GM21515 (cell line): ENCODE measurements around the gene OSBP2.

Experiments used
- ATAC-seq: cut with Tn5 transposase; IDR thresholded peaks from one replicate; pipeline ENCODE4 v1.9.1; 2021; ENCODE audit not compliant: unreplicated experiment

Gene OSBP2

DNA sequence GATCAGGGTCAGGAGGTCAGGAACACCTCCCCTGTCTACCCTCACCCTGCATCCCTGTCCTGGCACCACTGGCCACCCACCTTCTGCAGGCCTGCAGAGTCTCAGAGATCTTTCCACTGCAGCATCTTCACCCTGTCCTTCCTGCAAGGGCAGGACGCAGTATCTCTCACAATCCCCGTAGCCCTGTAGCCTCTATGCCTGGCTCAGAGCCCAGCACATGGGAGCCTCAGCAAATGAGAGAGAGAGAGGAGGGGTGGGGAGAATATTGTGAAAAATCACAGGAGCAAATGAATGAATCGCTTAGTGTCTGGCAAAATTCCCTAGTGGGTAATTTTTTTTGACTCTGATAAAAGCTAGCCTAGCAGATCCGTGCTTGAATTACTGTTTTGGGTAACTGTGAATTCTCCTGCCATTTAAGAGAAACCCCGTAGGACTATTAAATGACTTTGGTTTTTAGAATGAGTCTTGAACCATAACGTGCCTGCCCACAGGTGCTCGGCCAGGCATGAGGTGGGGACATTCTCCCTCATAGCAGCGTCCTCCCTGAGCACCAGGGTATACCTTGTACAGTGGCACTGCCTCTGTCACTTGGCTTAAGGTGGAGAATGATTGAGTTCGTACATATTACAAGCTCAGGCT, 182.4 kb downstream of the OSBP2 start:
- no peak for ATAC-seq

DNA sequence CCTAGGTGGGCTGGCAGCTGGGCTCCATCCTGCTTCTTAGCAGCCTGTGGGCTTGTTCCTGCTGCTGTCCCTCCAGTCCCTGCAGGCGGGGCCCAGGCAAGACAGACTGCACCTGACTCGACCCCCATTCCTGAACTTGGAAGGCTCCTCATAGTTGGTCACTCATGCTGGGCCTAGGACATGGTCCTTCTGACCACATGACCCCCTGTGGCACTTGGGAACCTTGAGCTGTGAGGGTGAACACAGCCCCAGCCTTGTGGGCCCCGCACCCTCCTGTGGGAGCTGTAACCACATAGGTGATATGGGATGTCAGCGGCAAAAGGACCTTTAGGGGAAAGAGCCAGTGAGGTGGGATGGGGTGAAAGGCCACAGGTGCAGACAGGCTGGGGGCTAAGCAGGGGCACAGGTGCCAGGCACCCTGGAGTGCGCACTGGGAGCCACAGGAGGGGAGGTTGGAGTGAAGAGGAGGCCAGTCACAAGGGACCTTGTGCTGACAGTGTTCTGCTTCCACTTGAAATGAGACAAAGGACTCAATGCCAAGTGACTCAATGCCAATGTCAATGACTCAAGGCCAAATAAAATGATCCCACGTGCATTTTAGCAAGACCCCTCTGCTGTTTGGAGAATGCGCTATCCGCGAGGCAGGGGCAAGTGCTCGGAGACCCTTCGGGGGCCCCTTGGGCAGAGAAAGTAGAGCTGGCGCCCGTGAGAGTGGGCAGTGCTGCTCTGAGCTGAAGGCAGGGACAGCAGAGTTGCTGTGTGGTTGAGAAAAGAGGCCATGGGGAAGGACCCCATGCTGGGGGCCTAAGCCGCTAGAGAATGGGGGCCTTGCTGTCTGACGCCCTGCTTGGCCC, 183.2 kb downstream of the OSBP2 start:
- no peak for ATAC-seq

DNA sequence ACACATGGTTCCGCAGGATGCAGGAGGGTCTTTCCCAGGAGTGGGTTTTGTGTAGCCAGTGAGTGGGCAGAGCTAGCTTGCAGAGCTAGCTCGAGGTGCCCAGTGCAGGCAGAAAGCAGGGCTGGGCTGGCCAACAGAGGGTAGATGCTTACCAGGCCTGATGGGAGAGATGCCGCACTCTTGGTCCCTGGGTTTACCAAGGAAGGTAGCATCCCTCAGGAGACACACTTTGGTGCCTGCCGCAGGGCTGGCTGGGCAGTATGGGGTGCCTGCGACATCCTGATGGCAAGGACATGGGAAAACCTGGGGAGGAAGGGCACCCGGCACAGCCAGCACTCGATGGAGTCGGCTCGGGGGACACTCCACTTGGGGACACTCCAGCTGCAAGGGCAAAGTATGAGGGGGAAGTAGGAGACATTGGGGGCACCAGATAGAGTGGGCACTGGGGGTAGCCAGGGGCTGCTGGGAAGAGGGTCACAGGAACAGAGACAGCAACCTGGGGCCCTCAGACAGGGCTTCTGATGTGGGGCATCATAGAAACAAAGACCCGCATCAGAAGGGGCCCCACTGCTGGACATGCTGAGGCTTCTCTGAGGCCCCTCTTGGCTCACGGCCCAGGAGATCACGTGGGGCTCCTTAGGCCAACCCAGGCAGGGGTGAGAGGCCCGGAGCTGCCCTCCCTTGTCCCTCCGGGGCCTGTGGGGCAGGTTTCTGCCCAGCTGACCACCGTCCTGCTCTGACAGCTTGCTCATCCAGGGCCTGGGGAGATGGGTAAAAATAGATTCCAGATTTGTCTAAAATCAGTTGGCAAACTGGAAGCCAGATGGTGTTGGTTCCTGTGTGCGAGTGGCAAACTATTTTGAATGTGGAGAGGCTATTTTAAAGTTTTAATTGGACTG, 184.1 kb downstream of the OSBP2 start:
- no peak for ATAC-seq

DNA sequence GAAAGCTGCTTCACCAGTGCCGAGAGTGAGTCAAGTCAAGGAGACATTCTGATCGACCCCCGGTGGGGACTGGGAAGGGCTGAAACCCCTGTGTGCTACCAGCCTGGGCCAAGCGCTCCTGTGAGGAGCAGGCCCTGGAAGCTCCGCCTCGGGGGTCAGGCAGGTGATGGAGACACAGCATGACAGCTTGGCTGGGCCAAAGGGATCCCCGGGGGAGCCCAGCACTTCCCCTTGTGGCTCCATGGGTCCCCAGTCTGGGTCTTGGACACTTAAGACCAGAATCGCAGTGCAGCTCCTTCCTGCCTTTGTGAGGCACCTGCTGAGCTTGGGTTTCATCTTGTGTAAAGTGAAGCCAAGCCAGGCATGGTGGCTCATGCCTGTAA, 184.7 kb downstream of the OSBP2 start:
- no peak for ATAC-seq

DNA sequence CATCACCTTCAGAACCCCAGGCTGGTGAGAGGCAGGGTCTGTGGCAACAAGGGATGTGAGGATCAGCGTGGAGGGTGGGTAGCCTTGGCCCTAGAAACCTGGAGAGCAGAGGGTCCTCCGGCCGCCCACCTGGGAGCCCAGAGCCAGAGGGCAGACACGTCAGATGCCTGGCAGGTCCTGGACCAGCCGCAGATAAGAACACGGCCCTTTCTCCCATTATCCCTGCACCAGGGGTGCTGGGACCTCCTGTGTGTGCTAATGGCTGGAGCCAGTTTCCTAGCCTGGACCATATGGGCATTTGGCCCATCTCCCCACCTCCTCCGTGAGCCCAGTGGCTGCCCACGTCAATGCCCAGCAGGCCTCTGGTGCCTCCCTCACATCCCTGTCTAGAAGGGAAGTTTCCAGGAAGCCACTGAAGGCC, 185.5 kb downstream of the OSBP2 start:
- ATAC-seq: no peak

DNA sequence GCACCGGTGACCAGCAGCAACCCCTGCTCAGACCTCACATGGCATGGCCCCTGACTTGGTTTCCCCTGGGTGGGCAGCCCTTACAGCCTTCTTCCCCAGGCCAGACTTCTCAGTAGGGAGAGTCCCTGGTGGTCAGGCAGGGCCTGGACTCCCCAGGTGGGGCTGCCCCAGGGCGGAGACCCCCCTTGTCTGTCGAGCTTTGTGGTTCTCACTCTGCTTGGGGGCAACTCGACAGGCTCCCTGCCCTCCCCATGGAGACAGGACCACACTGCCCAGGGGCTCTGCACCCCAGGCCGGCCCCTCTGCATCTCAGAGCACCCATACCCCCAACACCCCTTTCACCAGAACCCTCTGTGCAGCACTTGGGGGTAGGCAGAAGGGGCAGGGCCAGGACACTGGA, 186.2 kb downstream of the OSBP2 start:
- ATAC-seq: no peak

DNA sequence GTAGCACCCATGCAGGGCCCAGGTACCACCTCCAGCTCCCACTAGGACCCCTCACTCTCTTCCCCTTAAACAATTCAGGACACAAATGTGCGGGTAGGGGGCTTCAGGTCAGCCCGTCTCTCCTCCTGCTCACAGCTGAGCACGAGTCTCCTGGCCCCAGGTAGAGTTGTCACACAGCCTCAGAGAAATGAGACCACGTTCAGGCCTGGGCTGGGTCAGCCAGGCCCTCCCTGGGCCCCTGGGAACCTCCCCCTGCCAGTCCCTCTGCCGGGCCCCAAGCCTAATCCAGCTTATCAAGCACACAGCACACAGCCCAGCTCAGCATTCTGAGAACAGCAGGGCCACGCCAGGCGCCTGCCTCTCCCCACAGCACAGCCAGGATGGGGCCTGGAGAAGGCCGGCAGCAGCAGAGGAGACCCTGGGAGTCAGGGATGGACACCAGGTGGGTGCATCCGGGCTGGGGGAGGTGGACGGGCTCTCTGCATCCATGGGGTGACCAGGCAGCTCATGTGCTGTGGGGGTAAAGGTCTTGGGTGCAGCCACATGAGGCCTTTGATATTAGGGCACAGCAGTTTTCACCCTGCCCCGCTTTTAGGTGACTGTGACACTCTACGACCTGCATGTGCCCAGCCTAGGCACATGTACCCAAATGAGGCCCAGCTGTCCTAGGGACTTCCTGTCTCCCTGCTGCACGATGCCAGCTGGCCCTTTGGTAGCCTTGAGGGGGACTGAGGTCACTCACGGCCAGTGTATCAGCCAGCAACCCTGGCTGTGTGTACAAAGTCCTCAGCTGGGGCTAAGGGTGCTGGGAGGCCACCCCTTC, 186.9 kb downstream of the OSBP2 start:
- no peak for ATAC-seq

DNA sequence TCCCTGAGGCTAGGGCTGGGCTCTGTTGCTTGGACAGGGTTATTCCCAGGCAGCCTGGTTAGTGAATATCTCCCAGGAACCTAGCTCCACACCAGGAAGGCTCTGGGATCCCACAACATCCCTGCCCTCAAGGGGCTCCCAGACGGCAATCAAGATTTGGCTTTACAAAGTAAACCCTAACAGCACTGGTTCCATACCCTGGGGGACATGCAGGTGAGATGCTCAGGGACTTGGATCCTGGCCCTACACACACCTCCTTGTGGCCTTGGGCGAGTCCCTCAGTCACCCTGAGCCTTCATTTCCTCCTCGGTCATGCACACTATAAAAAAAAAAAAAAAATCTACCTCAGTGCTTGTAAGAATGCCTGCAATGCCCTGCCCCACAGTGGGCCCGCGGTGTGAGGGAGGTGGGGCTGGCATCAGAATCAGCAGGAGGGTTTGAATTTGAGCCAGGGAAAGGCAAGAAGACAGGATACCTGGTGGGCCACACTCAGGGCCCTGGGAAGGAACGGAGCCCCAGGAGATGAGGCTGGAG, 187.6 kb downstream of the OSBP2 start:
- no peak for ATAC-seq

DNA sequence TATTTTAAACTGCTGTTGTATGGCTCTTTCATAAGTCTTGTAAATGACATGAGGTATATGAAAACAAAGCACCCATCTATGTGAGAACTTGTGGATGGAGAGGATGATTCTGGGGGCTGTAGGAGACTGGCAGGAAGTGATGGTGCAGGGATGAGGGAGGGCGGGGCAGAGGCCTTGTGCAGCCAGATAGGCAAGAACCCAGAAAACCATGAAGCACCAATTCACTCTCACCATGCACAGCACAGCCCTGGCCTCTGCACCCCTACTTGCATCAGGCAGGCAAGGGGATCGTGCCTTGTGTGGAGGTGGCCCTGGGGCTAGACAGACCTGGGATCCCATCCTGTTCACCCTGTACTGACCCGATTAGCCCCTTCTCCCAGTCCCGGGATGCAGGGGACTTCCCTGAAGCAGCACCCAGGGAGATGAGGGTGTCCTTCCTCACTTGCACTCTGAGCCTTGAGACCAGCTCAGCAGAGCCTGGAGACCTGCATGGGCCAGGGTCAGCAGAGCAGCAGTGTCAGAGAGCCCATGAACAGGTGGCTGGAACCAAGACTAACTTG, 188.4 kb downstream of the OSBP2 start:
- no peak for ATAC-seq

DNA sequence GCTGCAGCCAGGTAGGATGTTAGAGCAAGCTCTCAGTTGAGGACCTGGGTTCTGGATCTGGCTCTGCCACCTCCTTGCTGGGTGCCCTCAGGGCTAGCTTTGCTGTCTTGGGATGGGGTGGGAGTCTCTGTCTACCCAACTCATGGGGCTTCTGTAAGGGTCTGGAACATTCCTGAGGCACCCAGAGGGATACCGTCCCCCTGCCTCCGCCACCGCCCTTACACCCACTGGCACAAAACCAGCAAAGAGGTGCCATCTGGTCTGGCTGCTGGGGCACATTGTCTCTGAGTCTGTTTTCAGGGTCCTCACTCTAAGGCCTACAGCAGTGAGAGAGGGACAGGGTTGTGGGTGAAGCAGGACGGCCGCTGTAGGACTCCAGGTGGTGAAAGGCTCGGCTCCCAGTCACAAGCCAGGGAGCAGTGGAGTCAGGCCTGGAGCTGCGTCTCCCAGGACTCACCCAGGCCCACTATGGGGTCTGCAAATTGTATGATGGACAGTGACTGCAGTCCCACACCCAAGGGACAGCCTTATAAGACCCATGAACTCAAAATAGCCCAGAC, 189.0 kb downstream of the OSBP2 start:
- ATAC-seq: no peak

DNA sequence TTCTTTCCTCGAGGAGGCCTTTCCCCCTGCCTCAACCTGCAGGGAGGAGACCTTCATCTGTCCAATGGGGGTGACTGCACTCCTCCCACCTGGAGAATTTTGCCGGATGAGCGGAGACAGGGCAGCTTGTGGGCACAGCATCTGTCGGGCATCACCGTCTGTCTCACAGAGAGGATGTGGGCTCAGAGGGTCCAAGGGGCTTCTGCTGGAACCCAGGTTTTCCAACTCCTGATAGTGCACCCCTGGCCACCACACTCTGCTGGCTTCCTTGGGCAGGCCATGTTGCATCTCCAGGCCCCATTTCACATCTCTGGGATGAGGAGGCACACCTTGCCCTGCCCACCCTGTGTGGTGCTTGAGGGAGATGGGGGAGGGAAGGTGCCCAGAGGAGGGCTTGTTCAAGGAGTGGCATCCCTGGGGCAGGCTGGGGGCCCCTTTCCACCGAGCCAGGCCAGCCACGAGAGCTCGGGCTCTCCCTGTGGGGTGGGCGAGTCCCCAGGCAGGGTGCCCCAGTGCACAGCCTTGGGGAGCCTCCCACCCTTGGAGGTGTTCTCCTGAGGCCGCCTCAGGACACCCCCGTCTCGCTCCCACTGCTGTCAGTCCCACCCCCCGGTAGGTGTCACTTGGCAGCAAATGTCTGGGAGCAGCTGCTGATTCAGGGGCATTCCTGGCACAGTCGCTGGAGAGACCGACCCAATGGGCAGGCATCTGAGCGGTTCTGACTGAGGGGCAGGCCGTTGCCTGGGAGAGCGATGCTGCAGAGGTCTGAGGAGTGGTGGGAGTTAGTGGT, 189.7 kb downstream of the OSBP2 start:
- no peak for ATAC-seq

DNA sequence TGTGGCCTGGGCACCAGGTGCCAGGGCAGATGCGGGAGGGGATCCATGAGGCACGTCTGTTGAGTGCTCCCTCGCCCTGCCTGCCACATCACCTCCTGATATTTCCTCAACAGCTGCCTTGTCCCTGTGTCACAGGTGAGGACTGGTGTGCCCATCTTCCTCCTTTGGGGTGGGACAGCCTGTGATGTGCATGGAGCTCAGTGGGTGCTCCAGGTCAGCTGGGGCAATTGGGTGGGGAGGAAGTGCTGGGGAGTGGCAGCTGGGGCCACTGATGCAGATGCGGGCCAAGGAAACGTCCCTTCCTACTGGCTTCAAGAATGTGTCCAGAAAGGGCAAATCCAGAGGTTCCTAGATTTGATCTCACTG, 190.3 kb downstream of the OSBP2 start:
- ATAC-seq: no peak

DNA sequence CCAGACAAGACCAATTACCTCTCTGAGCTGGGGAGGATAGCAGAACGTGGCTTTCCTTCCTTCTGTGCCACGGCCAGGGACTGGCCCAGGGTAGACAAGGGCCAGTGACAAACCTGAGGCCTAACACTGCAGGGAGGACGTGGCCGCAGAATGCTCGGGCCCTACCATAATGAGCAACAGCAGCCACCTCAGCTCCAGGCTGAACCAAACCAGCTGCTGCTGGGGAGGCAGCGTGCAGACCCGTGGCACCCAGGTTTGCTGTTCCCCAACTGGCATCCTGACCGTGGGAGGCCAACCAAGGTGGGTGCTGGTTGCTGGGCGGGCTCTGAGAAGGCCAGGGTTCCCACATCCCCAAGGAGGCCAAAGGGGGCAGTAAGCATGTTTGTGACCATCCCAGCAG, 190.9 kb downstream of the OSBP2 start:
- no peak for ATAC-seq

DNA sequence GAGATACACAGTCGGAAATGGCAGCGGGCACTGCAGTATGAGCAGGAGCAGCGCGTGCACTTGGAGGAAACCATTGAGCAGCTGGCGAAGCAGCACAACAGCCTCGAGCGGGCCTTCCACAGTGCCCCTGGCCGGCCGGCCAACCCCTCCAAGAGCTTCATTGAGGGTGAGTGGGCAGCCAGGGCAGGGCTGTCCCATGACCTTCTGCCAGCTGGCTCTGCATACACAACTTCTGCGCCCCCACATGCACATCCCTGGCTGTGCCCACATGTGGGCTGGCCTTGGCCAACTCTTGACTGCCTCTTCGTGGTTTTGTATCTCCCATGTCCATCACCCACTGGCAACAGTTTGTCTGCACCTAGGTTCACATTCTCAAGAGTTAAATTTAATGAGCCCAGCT, 192.8 kb downstream of the OSBP2 start:
- ATAC-seq: no peak

DNA sequence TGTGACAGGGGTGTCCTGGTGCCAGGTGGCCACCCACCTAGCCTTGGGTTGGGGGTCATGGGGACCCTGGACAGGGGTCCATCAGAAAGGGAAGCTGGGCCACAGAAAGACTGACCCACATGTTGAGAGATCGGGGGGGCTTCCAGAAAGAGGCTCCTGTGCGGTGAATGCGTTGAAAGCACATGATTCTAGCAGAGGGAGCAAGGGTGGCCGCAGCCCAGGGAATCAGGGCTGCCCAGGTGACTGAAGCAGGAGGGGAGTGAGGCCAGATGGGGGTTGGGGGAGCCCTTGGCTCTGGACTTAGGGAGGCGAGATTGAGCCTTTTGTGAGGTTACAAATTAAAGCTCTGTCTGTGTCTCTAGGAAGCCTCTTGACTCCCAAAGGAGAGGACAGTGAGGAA, 193.2 kb downstream of the OSBP2 start:
- no peak for ATAC-seq

DNA sequence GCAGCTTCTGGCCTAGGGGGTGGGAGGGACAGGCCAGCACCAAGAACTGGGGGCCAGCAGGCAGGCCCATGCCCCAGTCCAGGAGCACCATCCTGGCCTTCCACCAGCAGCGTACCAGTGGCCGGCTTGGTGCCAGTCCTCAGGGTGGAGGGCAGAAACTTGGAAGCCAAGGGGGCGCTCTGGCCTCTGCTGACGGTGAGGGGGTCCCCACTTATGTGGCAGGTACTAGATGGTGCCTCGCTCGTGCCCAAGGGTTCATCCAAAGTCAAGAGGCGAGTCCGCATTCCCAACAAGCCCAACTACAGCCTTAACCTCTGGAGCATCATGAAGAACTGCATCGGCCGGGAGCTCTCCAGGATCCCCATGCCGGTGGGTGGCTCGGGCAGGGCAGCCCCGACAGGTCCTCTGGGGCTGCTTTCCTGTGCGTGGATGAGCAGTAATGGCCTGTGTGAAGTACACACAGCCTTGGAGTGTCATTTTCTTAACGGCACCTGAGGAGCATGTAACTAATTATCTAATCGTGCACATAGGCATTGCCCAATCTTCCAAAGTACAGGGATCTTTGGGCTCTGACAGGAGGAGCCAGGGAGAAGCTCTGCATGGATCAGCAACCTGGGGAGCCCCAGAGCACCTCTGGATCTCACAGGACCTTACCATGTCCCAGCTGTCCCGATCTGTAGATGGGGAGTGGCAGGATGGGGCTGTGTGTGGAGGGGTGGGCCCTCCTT, 194.8 kb downstream of the OSBP2 start:
- no peak for ATAC-seq

DNA sequence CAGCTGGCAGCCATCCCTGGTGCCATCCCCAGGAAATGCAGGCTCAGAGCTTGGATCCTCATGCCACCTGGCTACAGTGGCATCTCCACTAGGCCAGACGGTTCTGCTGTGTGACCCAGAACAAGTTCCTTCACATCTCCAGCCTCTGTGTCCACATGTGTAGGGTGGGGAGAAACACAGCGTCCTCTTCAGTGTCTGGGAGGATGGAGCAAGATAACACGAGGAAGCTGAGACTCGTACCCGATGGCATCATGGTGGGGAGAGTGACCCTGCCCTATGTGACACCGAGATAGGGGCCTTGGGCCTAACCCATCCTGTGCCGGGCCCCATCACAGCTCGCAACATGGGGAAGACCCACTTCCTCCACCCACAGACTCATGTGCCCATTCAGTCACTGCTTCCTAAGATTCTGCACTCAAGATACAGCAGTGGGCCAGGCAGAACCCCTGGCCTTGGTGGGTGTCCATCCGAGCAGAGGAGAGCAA, 195.4 kb downstream of the OSBP2 start:
- no peak for ATAC-seq

DNA sequence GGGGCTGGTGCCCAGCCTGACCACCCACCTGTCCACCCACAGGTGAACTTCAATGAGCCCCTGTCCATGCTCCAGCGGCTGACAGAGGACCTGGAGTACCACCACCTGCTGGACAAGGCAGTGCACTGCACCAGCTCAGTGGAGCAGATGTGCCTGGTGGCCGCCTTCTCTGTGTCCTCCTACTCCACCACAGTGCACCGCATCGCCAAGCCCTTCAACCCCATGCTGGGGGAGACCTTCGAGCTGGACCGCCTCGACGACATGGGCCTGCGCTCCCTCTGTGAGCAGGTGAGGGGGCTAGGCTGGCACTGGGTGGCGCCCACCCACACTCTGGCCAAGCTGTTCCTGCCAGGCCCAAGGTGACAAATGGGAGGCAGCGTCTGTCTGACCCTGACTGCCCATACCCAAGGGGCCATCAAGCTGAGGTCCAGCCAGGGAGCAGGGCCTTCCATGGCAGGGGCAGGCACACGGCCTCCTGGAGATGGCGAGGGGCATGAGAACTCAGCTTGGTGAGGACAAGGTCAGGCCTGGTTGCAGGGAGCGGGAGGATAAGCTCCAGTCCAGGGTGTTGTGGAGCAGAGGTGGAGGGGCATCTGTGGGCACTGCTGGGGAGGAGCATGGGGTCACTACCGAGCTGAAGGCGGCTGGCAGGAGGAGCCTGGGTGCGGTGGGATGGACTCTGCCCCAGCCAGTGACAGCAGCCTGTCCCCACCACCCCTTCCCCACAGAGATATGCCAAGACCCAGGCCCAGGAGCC, 196.2 kb downstream of the OSBP2 start:
- no peak for ATAC-seq
